GM11168 (cell line): ENCODE results near the gene IL36A.

Experiments used
- in situ Hi-C: fragments of 300-500 bp; cut with MboI; formaldehyde crosslinking; loops from one replicate; pipeline ENCODE4 v1.12.0; 2022; ENCODE audit warnings: low sequenced_read_pairs; ENCODE audit not compliant: unreplicated experiment

IL36A gene

GRCh38 chr2:113000436-113000835, 4.8 kb upstream of the IL36A start:
- in situ Hi-C loops: no loop called here

- in situ Hi-C loops: no loop called here
These were observed 2.6 kb upstream of the IL36A start for GRCh38 chr2:113002677-113003076.

- in situ Hi-C loops: no loop called here
These were observed 2.0 kb downstream of the IL36A start for GRCh38 chr2:113007250-113007649.

- in situ Hi-C loops: no loop called here
These were observed 4.4 kb downstream of the IL36A start for GRCh38 chr2:113009622-113010021.

GRCh38 chr2:113010088-113010487, 4.8 kb downstream of the IL36A start:
- in situ Hi-C loops: no loop called here

GRCh38 chr2:113011108-113011507, 5.8 kb downstream of the IL36A start:
- in situ Hi-C loops: no loop called here

GRCh38 chr2:113012436-113013335, 7.4 kb downstream of the IL36A start:
- in situ Hi-C loops: no loop called here

GRCh38 chr2:113013336-113013661, 8.0 kb downstream of the IL36A start:
- in situ Hi-C loops: no loop called here

GRCh38 chr2:113014067-113014466, 8.8 kb downstream of the IL36A start:
- in situ Hi-C loops: no loop called here

- in situ Hi-C loops: no loop called here
These were observed 9.8 kb downstream of the IL36A start for GRCh38 chr2:113015042-113015441.

- in situ Hi-C loops: no loop called here
These were observed 10.4 kb downstream of the IL36A start for GRCh38 chr2:113015655-113016054.

GRCh38 chr2:113018509-113018908, 13.2 kb downstream of the IL36A start:
- in situ Hi-C loops: no loop called here

- in situ Hi-C loops: no loop called here
These were observed 16.1 kb downstream of the IL36A start for GRCh38 chr2:113021312-113021711.

GRCh38 chr2:113024764-113025163, 19.5 kb downstream of the IL36A start:
- in situ Hi-C loops: no loop called here

GRCh38 chr2:113025737-113026136, 20.5 kb downstream of the IL36A start:
- in situ Hi-C loops: no loop called here

GRCh38 chr2:113027691-113028090, 22.4 kb downstream of the IL36A start:
- in situ Hi-C loops: no loop called here

GRCh38 chr2:113028112-113028511, 22.9 kb downstream of the IL36A start:
- in situ Hi-C loops: no loop called here

GRCh38 chr2:113032737-113033136, 27.5 kb downstream of the IL36A start:
- in situ Hi-C loops: no loop called here

- in situ Hi-C loops: no loop called here
These were observed 28.8 kb downstream of the IL36A start for GRCh38 chr2:113034016-113034415.

GRCh38 chr2:113036763-113037162, 31.5 kb downstream of the IL36A start:
- in situ Hi-C loops: no loop called here

- in situ Hi-C loops: no loop called here
These were observed 33.0 kb downstream of the IL36A start for GRCh38 chr2:113038291-113038690.

GRCh38 chr2:113039158-113039557, 33.9 kb downstream of the IL36A start:
- in situ Hi-C loops: no loop called here
